ENCODE results near the gene GRIK1. TPM values are rescaled to one million over a fixed set of nuclear protein-coding genes. Genes with fewer than 3 reads are reported as not detected.

Gene GRIK1
- total RNA-seq, 2 donors from 2014 or later = not detected

- Histone ChIP-seq H3K9ac (ENCODE audit: extremely low read depth, low read length, poor library complexity, severe bottlenecking) (no peak overlapping the region), H3K27ac (ENCODE audit: low read depth, low read length) (no peak overlapping the region), H3K9me3 (ENCODE audit: control insufficient read depth, low read length) (peaks cover 8% of the 10 kb centered on the region), H3K36me3 (ENCODE audit: control insufficient read depth, insufficient read depth, low read length) (no peaks in the 10 kb centered on the region), H3K27me3 (ENCODE audit: control insufficient read depth, insufficient read depth, low read length, poor library complexity, severe bottlenecking) (no peaks in the 10 kb centered on the region), H3K4me1 (ENCODE audit: control insufficient read depth, insufficient read depth, low read length) (peaks cover 3% of the 10 kb centered on the region), H3K4me3 (ENCODE audit: low read length) (no peak overlapping the region)
- Mint-ChIP-seq H3K27ac (no peak overlapping the region), H3K27me3 (ENCODE audit: insufficient read depth) (no peaks in the 10 kb centered on the region), H3K36me3 (ENCODE audit: low read depth) (no peaks in the 10 kb centered on the region), H3K4me1 (peaks cover 14% of the 10 kb centered on the region), H3K4me3 (no peak overlapping the region), H3K9me3 (peaks cover 2% of the 10 kb centered on the region)
- DNase-seq = no peak
- no peak for TF ChIP-seq CTCF (conservative IDR thresholded peaks at IDR 0.05)
- WGBS, 2 experiments (ENCODE audit: insufficient coverage in 1 of 2, insufficient read length in 1 of 2) = 80 to 88% methylated on average over 4 of the region's 4 CpGs
Observed at GRCh38 chr21:29680273-29680672, 259.5 kb downstream of the GRIK1 start.

- 86 to 100% methylated on average over 1 of the region's 1 CpG for WGBS, 2 experiments (ENCODE audit: insufficient coverage in 1 of 2, insufficient read length in 1 of 2)
- H3K4me1 ChIP-seq (ENCODE audit: control insufficient read depth, insufficient read depth, low read length) = peaks cover 3% of the 10 kb centered on the region
- TF ChIP-seq CTCF (conservative IDR thresholded peaks at IDR 0.05) = no peak
Observed at GRCh38 chr21:29678626-29679025, 261.2 kb downstream of the GRIK1 start.

GRCh38 chr21:29677326-29677725, 262.5 kb downstream of the GRIK1 start:
- H3K27ac Mint-ChIP-seq = no peak overlapping the region

More at GRCh38 chr21:29678626-29679025, 261.2 kb downstream of the GRIK1 start:
- Mint-ChIP-seq H3K27me3 (ENCODE audit: insufficient read depth) (peaks cover 2% of the 10 kb centered on the region), H3K27ac (no peak overlapping the region), H3K4me3 (no peak overlapping the region), H3K36me3 (ENCODE audit: low read depth) (no peaks in the 10 kb centered on the region), H3K4me1 (peaks cover 15% of the 10 kb centered on the region), H3K9me3 (peaks cover 2% of the 10 kb centered on the region)
- DNase-seq = no peak
- Histone ChIP-seq H3K9ac (ENCODE audit: extremely low read depth, low read length, poor library complexity, severe bottlenecking) (no peak overlapping the region), H3K36me3 (ENCODE audit: control insufficient read depth, insufficient read depth, low read length) (no peaks in the 10 kb centered on the region), H3K27ac (ENCODE audit: low read depth, low read length) (no peak overlapping the region), H3K27me3 (ENCODE audit: control insufficient read depth, insufficient read depth, low read length, poor library complexity, severe bottlenecking) (no peaks in the 10 kb centered on the region), H3K4me3 (ENCODE audit: low read length) (no peak overlapping the region), H3K9me3 (ENCODE audit: control insufficient read depth, low read length) (peaks cover 8% of the 10 kb centered on the region)

More at GRCh38 chr21:29677326-29677725, 262.5 kb downstream of the GRIK1 start:
- WGBS, 2 experiments (ENCODE audit: insufficient coverage in 1 of 2, insufficient read length in 1 of 2) = 93 to 100% methylated on average over 1 to 4 of the region's 4 CpGs
- DNase-seq = no peak
- Histone ChIP-seq H3K9ac (ENCODE audit: extremely low read depth, low read length, poor library complexity, severe bottlenecking) (no peak overlapping the region), H3K36me3 (ENCODE audit: control insufficient read depth, insufficient read depth, low read length) (no peaks in the 10 kb centered on the region), H3K27ac (ENCODE audit: low read depth, low read length) (no peak overlapping the region), H3K4me1 (ENCODE audit: control insufficient read depth, insufficient read depth, low read length) (peaks cover 3% of the 10 kb centered on the region), H3K27me3 (ENCODE audit: control insufficient read depth, insufficient read depth, low read length, poor library complexity, severe bottlenecking) (no peaks in the 10 kb centered on the region), H3K4me3 (ENCODE audit: low read length) (no peak overlapping the region), H3K9me3 (ENCODE audit: control insufficient read depth, low read length) (no peaks in the 10 kb centered on the region)
- Mint-ChIP-seq H3K27me3 (ENCODE audit: insufficient read depth) (peaks cover 2% of the 10 kb centered on the region), H3K9me3 (no peaks in the 10 kb centered on the region), H3K36me3 (ENCODE audit: low read depth) (no peaks in the 10 kb centered on the region), H3K4me3 (no peak overlapping the region), H3K4me1 (peaks cover 15% of the 10 kb centered on the region)
- no peak for TF ChIP-seq CTCF (conservative IDR thresholded peaks at IDR 0.05)
